Panc1 (cell line): ENCODE data around the gene PPP1R13L. TPM values are rescaled to one million over a fixed set of nuclear protein-coding genes. Genes with fewer than 3 reads are reported as not detected.

Experiments
- ATAC-seq: fragments of 200-7000 bp; cut with Tn5 transposase; 2 replicates; pipeline ENCODE4 v1.9.1; 2020; ENCODE audit warnings: mild to moderate bottlenecking, moderate library complexity
- BruUV-seq: library from RNA; stranded (reverse); fragments of 400-500 nt; replicated peaks from 2 replicates; lab custom pipeline; 2021; lab: Mats Ljungman, UMichigan
- CTCF ChIA-PET: fragments of 300-600 bp; sonication (Branson Sonifier 250); formaldehyde crosslinking; loops from one replicate; lab custom pipeline; 2022; ENCODE audit warnings: antibody characterized with exemption; lab: Charles Lee
- POLR2A ChIA-PET: fragments of 300-600 bp; sonication (Branson Sonifier 250); formaldehyde crosslinking; loops from one replicate; lab custom pipeline; 2022; ENCODE audit warnings: antibody characterized with exemption; lab: Charles Lee
- DNase-seq: peaks from one replicate; pipeline ENCODE4 v3.0.0-alpha.2; 2010; ENCODE audit warnings: low read depth, low spot score
- H3K27ac ChIP-seq: 2 replicates; pipeline ENCODE4 v1.5.1; 2011; ENCODE audit warnings: mild to moderate bottlenecking, low read length, inconsistent platforms
- H3K27me3 ChIP-seq: fragments of 200-500 bp; sonication (Bioruptor generic); 2 replicates; pipeline ENCODE4 v1.6.0; 2014; ENCODE audit warnings: low read length, inconsistent platforms; ENCODE audit not compliant: control insufficient read depth, insufficient read depth
- H3K36me3 ChIP-seq: fragments of 200-500 bp; sonication (Bioruptor generic); 2 replicates; pipeline ENCODE4 v1.5.1; 2014; ENCODE audit warnings: inconsistent platforms, mild to moderate bottlenecking, low read length, moderate library complexity; ENCODE audit not compliant: control insufficient read depth, insufficient read depth
- H3K4me1 ChIP-seq: 2 replicates; pipeline ENCODE4 v1.5.1; 2011; ENCODE audit warnings: inconsistent platforms, mild to moderate bottlenecking, low read length, moderate library complexity; ENCODE audit not compliant: control insufficient read depth, insufficient read depth
- H3K4me3 ChIP-seq, 2 experiments: 2 replicates each; pipeline ENCODE4 v1.5.1; 2011 to 2012; ENCODE audit warnings: low read depth in 2 of 2, low read length in 2 of 2, mild to moderate bottlenecking in 2 of 2, inconsistent platforms in 1 of 2, moderate library complexity in 1 of 2
- H3K9me3 ChIP-seq: fragments of 200-500 bp; sonication (Bioruptor generic); 2 replicates; pipeline ENCODE4 v1.5.1; 2014; ENCODE audit warnings: low read depth, mild to moderate bottlenecking, inconsistent platforms, low read length, moderate library complexity; ENCODE audit not compliant: control insufficient read depth, insufficient read depth
- POLR2AphosphoS5 ChIP-seq: IDR thresholded peaks from 2 replicates; pipeline ENCODE4 v1.6.1; 2012; ENCODE audit warnings: mild to moderate bottlenecking, low read depth, low read length, moderate library complexity
- SIN3A ChIP-seq: IDR thresholded peaks from 2 replicates; pipeline ENCODE4 v1.6.1; 2012; ENCODE audit warnings: low read depth, mild to moderate bottlenecking, low read length, moderate library complexity, borderline replicate concordance; ENCODE audit not compliant: insufficient read depth
- TCF7L2 ChIP-seq: IDR thresholded peaks from 2 replicates; pipeline ENCODE4 v1.6.1; 2011; ENCODE audit warnings: mild to moderate bottlenecking, low read depth, low read length, inconsistent platforms
- in situ Hi-C: cut with HindIII; loops from 2 replicates; pipeline ENCODE4 v1.10.0; 2016; ENCODE audit warnings: low sequenced_read_pairs, low pct_unique_long_range_greater_than_20kb
- intact Hi-C: fragments of 100-400 bp; cut with micrococcal nuclease; formaldehyde crosslinking; loops from one replicate; pipeline ENCODE4 v1.10.0; 2022; ENCODE audit not compliant: unreplicated experiment
- total RNA-seq: library from RNA; stranded (reverse); gene quantifications from one replicate; pipeline ENCODE4 v1.2.1, GENCODE V29; 2021; ENCODE audit not compliant: unreplicated experiment
- TF ChIP-seq, protein P1 (sequence below), 2 experiments: IDR thresholded peaks; 2 replicates each; pipeline ENCODE4 v1.6.1; 2011 to 2012; ENCODE audit warnings: low read depth in 2 of 2, control low read depth in 1 of 2, low read length in 1 of 2, mild to moderate bottlenecking in 1 of 2, moderate library complexity in 1 of 2; ENCODE audit not compliant: insufficient read depth in 1 of 2
- TF ChIP-seq, protein P2 (sequence below): fragments of 450-650 bp; IDR thresholded peaks from 2 replicates; pipeline ENCODE4 v1.5.1; 2017; ENCODE audit warnings: mild to moderate bottlenecking

Gene PPP1R13L
- total RNA-seq, 1 experiment from 2014 or later: 39.1 TPM

- peak overlapping the region; percentile 42 to 59 for H3K4me3 ChIP-seq
- ChIA-PET POLR2A (interaction anchor here (0.6 to 0.9 kb wide), 2 partner anchors 29 to 31 kb away, joined by 3 to 4 read pairs; no protein-coding TSS in a partner anchor), CTCF (interaction anchor here (0.6 to 1.9 kb wide), 6 partner anchors 29 to 204 kb away, joined by 3 to 31 read pairs (median 4); no protein-coding TSS in a partner anchor)
- H3K4me1 ChIP-seq: peaks cover 8% of the 10 kb centered on the region
- no TSS peak for BruUV-seq
- H3K27ac ChIP-seq: 0 out of 2 replicates have a peak overlapping the region, but pooled peaks have one; percentile 39
- H3K27me3 ChIP-seq: no peaks in the 10 kb centered on the region
- intact Hi-C loops (loop anchor here (2.0 kb wide), 1 partner anchor 39 kb away; no protein-coding TSS in a partner anchor), in situ Hi-C loops (no loop called here)
- ATAC-seq: peak; percentile 62
- no peaks in the 10 kb centered on the region for H3K36me3 ChIP-seq
- H3K9me3 ChIP-seq: no peaks in the 10 kb centered on the region
- TF ChIP-seq, protein P1, sequence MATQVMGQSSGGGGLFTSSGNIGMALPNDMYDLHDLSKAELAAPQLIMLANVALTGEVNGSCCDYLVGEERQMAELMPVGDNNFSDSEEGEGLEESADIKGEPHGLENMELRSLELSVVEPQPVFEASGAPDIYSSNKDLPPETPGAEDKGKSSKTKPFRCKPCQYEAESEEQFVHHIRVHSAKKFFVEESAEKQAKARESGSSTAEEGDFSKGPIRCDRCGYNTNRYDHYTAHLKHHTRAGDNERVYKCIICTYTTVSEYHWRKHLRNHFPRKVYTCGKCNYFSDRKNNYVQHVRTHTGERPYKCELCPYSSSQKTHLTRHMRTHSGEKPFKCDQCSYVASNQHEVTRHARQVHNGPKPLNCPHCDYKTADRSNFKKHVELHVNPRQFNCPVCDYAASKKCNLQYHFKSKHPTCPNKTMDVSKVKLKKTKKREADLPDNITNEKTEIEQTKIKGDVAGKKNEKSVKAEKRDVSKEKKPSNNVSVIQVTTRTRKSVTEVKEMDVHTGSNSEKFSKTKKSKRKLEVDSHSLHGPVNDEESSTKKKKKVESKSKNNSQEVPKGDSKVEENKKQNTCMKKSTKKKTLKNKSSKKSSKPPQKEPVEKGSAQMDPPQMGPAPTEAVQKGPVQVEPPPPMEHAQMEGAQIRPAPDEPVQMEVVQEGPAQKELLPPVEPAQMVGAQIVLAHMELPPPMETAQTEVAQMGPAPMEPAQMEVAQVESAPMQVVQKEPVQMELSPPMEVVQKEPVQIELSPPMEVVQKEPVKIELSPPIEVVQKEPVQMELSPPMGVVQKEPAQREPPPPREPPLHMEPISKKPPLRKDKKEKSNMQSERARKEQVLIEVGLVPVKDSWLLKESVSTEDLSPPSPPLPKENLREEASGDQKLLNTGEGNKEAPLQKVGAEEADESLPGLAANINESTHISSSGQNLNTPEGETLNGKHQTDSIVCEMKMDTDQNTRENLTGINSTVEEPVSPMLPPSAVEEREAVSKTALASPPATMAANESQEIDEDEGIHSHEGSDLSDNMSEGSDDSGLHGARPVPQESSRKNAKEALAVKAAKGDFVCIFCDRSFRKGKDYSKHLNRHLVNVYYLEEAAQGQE (IDR thresholded peaks at IDR 0.05; ENCODE audit: insufficient read depth in 1 of 2, low read depth in 2 of 2, low read length in 1 of 2): no peak
- TF ChIP-seq, protein P2, sequence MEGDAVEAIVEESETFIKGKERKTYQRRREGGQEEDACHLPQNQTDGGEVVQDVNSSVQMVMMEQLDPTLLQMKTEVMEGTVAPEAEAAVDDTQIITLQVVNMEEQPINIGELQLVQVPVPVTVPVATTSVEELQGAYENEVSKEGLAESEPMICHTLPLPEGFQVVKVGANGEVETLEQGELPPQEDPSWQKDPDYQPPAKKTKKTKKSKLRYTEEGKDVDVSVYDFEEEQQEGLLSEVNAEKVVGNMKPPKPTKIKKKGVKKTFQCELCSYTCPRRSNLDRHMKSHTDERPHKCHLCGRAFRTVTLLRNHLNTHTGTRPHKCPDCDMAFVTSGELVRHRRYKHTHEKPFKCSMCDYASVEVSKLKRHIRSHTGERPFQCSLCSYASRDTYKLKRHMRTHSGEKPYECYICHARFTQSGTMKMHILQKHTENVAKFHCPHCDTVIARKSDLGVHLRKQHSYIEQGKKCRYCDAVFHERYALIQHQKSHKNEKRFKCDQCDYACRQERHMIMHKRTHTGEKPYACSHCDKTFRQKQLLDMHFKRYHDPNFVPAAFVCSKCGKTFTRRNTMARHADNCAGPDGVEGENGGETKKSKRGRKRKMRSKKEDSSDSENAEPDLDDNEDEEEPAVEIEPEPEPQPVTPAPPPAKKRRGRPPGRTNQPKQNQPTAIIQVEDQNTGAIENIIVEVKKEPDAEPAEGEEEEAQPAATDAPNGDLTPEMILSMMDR: peak; percentile 98
- no peak for DNase-seq
Measured at GRCh38 chr19:45439569-45440258, 34.8 kb upstream of the PPP1R13L start.

GRCh38 chr19:45439190-45439568 lies 34.3 kb upstream of the PPP1R13L start:
- POLR2A ChIA-PET: interaction anchor here (0.9 kb wide), 1 partner anchor 32 kb away, joined by 3 read pairs; no protein-coding TSS in a partner anchor
- TF ChIP-seq SIN3A: no peak
- no peak for TF ChIP-seq POLR2AphosphoS5
- TF ChIP-seq, protein P2: no peak
- TF ChIP-seq TCF7L2: no peak
- TF ChIP-seq, protein P1 (IDR thresholded peaks at IDR 0.05; ENCODE audit: insufficient read depth in 1 of 2, low read depth in 2 of 2, low read length in 1 of 2): no peak
- Histone ChIP-seq H3K9me3 (no peaks in the 10 kb centered on the region), H3K27me3 (no peaks in the 10 kb centered on the region), H3K4me1 (peaks cover 4% of the 10 kb centered on the region), H3K27ac (no peak overlapping the region), H3K4me3 (peak overlapping the region; percentile 42 to 59), H3K36me3 (no peaks in the 10 kb centered on the region)
- intact Hi-C loops (loop anchor here (2.0 kb wide), 1 partner anchor 40 kb away; no protein-coding TSS in a partner anchor), in situ Hi-C loops (no loop called here)
- CTCF ChIA-PET: interaction anchor here (0.9 to 1.9 kb wide), 5 partner anchors 29 to 204 kb away, joined by 3 to 31 read pairs (median 4); no protein-coding TSS in a partner anchor
- ATAC-seq (no peak), DNase-seq (no peak)
- no TSS peak for BruUV-seq
